ENCODE measurements around the gene POFUT2.

The POFUT2 gene

DNA sequence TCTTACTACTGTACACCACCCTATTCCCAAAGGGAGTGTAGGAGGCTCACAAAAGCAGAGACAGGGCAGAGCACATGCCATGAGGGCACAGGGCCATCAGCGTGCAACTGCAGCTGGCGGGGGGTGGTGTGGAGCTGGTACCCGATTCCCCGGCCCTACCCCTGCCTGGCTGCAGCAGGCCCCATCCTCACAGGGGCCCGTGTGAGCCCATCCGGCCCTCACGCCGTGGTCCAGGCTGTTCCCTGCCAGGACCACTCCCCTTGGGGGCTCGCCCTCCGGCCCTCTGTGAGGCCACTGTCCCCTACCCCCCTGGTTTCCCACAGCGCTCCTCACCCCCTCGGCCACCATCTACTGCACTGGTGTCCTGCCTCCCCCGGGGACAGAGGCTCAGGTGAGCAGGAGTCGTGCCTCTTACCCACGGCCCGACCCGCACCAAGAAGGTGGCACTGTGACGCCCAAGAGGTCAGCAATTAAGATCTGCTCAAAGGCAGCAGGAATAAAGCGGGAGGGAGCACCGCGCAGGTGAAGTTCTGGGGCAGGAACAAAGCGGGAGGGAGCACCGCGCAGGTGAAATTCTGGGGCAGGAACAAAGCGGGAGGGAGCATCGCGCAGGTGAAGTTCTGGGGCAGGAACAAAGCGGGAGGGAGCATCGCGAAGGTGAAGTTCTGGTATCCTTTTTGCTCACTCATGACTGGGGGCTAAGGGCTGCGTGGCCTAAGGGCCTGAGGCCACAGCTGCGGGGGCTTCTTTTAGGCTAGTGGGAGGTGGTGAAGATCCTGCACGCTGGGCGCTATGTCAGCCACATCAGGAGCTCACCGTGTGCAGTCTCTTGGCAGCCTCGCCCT, 3.9 kb downstream of the POFUT2 start:
- DNase-seq (ENCODE audit: low spot score): no peak
- no peak for FAIRE-seq

DNA sequence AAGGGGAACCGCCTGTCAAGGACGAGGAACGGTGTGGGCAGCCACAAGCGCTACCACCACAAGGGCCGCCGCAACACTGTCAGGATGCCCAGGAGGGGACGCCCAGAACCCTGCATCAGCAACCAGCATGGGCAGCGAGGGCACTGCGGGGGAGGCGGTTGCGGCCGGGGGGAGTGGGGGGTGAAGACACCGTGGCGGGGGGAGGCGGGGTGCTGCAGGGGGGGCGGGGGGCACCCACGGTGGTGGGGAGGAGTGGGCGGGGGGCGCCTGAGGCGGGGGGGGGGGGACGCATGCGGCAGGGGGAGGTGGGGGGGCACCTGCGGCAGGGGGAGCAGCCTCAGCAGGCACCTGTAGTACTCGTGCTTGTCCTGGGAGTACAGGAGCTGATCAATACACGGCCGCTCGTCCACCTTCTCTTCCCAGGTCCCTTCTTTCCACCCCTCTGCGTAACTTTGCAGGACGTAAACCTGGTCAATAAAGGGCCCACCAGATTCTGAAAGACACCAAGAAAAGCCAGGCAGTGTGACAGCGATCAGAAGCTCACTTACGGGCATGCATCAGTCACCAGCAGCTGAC, 4.6 kb downstream of the POFUT2 start:
- no peak for FAIRE-seq
- DNase-seq (ENCODE audit: low spot score): no peak

DNA sequence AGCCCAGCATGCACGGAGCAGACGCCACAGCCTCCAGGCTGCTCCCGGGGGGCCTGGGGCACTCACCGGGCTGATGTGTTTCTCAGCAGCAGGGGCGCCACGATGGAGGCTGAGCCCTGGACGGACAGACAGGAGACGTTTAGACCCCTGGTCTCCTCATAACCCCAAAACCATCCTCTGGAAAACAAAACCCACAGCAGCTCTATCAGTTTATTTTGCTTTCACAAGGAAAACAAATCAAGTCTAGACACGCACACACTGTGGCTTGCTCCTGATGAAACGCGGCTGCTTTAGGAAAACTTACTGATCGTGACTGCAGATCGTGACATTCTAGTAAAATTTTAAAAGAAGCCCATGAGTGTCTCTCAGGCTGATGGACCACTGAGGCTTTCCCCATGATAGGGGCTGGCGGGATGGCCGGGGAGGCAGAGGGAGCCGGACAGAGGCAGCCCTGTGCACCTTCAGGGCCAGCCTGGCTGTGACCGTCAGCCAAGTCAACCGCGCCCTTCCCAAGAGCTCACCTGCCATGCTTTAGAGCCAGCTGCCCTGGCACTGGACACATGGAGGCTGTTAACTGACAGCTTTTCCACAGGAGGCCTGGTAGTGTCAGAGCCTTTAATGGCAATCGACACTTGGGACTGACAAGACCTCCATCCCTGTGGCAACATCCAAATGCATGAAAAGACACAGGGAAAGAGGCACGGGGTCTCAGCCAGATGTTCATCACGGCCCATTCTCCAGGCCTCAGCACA, 5.2 kb downstream of the POFUT2 start:
- DNase-seq (ENCODE audit: low spot score) (no peak), FAIRE-seq (no peak)

DNA sequence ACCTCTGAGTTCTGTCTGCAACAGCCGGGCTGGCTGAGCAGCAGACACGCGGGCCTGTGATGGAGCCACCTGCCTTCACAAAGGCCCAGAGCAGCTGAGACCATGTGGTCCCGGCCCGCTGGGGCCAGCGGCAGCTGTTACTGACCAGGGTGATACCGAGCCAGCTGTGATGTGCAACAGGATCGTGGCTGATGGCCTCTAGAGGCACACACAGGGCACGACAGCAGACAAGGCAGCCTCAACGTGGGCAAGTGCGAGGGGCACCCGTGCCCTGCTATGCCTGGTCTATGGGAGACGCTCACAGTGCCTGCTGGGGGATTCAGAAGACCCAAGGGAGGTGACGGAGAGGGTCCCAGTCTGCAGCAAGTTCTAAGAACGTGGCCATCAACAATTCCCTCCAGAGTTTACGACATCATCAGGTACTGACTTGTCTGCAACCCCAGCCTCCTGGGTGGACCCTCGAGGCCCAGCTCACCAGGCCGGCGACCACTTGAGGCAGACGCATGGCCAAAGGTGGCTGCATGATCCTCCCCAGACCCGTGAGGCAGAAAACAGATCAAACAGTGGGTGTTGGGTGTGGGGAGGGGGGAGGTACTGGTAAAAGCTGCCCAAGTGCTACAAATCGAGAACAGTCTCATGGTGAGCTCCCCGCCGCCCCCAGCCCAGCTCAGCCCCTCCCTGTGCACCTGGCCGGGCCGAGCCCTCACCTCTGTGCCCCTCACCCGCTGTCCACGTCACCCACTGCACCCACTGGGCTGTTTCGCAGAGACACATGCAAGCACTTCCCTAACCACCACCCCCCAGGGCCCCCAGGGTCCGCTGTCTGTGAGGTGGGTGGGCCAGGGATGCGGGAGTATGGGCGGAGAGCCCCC, 6.0 kb downstream of the POFUT2 start:
- FAIRE-seq: no peak
- no peak for DNase-seq (ENCODE audit: low spot score)

DNA sequence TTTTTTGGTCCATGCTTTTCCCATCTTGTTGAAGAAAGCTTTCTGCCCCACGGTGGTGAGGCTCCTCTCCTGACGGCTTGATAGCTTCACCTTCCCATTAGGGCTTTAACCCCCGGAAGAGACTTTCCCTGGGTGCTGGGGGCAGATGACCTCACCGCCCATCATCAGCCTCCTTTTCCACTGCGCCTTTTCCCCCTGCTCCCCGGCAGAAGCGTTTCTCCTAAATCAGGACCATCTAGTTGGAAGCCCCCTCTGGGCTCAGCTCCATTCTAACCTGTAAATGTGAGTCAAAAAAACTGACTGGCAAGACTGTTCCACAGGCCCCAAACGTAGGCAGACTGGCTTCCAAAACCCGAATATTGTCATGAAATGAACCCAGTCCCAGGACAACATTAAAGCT, 6.7 kb downstream of the POFUT2 start:
- FAIRE-seq (no peak), DNase-seq (ENCODE audit: low spot score) (no peak)

DNA sequence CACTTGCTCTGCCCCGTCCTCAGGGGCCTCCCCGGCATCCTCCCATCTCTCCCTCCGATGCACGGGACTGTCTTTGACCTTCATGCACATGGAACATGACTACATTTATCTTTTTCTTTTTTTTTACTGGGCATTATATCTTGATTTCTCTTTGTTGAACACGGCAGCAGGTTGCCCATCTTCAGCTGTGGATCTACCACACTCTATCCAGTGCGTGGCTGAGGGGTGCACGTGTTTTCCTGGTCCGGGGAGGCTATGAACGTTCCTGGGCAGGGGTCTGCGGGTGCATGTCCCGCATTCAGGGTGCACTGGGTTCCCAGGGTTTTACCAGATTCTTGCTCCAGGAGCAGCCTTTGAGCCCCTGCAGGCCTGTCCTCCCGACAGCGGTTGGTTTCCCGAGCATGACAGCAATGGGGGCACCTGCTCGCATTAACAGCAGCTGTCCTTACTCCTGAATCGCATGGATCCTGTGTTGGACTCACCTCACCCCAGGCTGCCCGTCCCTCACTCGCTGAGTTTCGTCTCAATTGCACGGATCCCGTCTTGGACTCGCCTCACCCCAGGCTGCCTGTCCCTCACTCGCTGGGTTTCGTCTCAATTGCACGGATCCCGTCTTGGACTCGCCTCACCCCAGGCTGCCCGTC, 7.4 kb downstream of the POFUT2 start:
- FAIRE-seq (no peak), DNase-seq (ENCODE audit: low spot score) (no peak)

DNA sequence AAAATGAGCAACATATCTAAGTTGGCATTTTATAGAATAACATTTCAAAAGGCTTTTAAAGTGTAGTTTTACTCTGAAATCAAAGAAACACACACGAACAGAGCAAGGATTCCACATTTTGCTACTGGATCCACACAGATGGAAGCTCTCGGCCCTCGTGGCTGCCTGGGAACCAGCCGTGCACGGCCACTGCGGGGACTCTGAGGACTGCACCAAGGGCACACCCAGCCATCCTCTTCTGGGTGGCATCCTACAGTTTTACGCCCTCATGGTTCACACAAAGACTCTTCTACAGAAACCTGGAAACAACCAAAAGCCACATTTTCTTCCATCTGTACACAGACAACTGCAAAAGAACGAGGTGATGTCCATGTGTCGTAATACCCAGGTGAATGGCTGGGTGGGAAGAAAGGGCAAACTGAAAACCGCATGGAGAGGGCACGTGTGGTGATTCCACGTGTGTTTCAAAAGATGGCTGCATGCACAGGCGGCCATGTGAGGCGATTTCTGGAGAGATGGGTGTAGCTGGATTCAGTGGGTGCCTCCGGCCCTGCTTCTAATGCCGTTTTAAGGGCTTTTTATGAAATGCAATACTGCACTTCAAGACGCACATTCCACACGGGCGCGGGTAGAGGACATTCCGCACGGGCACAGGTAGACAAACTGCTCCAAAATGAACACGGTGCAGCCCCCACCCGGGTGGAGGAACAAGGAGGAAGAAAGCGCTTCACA, 8.1 kb downstream of the POFUT2 start:
- DNase-seq (ENCODE audit: low spot score): no peak
- no peak for FAIRE-seq

DNA sequence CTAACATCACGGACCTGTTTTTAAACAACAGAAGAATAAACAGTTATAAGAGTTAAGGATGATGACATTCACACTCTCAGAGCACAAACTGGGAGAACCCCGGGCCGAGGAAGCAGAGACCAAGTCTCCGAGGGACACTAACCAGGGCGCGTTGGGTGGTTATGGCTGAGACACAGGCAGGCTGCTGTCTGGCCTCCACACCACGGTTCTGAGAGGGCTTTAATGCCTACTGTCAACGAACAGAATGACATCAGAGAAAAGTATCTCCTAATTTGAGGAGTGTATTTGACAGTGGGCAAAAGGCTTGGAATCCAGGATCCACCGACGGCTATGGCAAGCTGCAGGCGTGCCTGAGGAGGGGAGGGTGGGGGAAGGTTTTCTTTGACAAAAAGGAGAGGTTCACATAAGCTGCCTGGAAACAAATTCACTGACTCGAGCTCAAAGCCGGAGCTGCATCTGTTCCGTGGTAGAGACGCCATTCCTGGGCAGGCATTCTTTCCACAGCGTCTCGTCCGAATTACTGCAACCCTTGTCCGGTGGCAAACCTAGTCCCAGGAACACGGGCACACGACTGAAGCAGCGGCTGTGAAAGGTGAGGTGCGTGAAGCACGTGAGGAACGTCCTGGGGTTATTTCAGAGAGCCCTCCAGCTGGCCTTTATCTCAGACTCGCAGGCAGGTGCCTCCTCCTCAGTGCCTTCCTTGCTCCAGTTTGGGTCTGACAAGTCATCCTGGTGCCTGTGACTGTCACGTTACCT, 9.4 kb downstream of the POFUT2 start:
- FAIRE-seq: no peak

DNA sequence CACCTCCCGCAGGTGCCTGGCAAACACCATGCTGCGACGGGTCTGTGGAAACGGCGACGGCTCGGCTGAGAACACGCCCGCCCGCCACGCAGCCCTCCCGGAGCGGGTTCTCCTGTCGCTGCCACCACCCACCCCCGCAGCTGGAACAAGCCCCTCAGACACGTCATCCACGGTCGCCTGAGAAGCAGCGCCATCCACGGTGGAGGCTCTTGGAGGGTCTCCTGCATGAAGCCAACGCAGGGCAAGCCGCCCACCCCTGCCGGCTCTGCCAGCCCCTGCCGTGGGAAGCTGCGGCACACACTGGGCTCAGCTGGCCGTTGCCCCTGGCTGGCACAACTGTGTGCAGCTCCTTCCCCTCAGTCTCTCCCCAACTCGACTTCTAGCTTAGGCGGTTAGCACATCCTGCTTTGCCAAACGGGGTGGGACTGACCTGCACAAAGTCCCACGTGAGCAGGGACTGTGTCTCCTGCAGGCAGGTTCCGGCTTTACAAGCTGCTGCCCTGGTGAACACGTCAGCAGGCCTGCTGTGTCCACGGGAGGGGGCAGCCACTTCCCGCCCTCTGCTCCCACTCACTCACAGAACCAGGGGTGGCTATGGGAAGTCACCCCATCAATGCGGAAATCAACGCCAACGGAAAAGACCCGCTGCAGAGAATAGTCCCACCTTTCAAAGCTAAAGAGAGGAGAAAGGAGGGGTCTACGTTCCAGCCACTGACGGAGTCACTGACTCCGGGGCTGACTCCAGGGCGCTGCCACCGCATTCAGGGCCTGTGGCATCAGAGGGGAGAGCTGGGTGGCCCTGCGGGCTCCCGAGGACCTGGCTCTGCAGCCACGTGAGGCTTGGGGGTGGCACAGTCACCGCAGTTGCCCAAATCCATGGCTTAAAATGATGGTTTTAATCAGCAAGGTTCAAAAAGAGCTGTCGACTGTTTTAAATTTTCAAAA, 10.3 kb downstream of the POFUT2 start:
- FAIRE-seq (no peak), DNase-seq (ENCODE audit: low spot score) (no peak)

More for the DNA sequence above, 9.4 kb downstream of the POFUT2 start:
- DNase-seq (ENCODE audit: low spot score): no peak

DNA sequence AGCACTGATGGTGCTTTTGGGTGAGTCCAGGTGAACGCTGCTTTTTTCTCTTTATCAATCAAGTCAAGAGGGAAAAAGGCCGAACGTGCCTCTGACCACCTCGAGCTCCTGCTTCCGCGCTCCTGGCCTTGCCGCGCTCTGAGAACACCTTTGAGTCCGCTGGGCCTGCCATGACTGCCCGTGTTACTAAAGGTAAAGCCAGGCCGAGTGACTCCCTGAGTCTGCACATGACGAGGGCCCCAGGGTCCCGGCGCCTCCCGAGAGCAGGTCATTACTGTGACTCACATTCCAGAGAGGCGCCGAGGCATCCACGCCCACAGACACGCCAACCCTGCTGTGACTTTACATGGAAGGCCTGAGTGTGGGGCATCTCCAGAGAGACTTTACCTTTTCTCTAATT, 11.1 kb downstream of the POFUT2 start:
- no peak for DNase-seq (ENCODE audit: low spot score)
- FAIRE-seq: no peak

DNA sequence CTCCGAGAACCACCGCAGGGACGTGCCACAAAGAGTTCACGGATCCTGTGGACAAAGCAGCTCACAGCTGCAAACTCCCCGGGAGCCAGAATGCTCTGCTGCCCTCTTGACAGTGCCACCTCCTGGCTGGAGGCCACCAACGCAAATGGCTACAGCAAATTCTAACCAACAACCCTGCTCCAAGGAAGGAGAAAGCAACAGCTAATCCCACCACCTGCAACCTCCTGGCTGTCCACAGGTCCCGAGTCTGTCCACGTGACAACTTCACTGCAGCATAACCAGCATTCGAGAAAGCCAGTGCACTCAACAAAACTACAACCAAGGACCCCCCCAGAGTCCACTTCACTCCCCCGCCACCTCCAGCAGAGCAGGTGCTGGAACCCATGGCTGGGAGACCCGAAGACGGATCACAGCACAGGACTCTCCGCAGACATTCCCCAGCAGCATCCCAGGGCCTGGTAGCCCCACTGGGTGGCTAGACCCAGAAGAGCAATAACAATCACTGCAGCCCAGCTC, 17.3 kb downstream of the POFUT2 start:
- no peak for DNase-seq (ENCODE audit: low spot score)
- FAIRE-seq: no peak

DNA sequence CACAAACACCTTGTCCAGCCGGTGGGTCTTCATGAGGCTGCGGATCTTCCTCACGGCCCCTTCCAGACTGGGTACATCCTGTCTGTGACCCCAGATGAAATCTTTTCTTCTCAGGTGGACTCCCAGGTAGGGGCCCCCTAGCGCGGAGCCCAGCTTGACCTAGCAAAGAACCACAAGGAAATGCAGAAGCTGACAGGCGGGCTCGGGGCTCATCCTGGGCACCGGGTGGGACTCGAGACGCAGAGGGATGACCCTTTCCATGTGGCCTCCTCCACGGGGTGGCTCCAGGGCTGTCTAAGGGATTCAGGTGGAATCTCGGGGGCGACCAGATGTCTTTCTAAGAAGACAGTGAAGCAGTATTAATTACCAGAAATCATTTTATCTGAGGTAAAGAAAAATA, 17.8 kb downstream of the POFUT2 start:
- DNase-seq (ENCODE audit: low spot score) (no peak), FAIRE-seq (no peak)

DNA sequence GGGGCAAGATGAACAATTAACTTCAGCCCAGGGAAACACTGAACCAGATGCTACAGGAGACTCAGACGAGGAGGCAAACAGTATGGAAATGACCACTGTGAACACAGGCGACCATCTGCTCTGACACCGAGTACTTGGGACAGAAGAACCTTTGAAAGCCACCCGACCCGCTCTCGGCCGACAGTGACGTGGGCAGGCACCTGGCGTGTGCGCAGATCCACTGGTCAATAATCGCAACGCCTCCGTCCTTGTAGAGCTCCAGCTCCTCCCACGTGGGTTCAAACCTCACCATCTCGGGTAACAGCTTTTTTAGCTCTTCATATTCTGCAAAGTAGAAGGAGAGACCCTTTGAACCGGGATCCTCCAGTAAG, 20.3 kb downstream of the POFUT2 start:
- no peak for FAIRE-seq
- no peak for DNase-seq (ENCODE audit: low spot score)

DNA sequence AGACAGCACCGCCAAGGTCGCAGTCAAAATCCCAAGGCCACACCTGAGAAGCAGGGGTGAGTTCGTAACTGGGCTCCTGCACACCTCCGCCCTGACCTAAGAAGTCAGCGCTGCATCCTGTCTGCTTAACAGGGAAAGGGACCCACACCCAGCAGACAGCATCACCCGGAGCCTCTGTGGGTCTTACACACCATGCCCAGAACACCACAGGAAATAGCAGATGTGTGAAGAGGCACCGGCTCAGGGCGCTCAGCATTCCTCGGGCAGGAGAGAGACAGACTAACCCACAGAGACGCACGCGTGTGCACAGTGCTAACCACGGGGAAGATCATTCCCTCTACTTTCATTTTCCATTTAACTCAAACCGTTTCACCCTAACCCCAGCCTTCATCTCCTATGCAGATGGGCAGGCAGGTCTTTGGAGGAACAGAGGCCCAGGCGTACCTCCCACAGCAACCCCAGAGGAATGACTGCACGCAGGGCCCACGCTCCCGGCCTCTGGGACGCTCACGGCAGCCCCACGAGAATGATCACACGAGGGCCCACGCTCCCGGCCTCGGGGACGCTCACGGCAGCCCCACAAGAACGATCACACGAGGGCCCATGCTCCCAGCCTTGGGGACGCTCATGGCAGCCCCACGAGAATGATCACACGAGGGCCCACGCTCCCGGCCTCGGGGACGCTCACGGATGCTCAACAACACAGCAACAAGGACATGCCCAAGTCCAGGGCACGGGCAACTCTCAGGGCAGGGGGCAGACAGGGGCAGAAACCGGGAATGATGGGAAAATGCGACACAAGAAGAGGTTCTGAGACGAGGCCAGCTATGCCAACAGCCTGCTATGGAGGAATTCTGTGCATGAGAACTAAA, 20.9 kb downstream of the POFUT2 start:
- DNase-seq (ENCODE audit: low spot score) (no peak), FAIRE-seq (no peak)

DNA sequence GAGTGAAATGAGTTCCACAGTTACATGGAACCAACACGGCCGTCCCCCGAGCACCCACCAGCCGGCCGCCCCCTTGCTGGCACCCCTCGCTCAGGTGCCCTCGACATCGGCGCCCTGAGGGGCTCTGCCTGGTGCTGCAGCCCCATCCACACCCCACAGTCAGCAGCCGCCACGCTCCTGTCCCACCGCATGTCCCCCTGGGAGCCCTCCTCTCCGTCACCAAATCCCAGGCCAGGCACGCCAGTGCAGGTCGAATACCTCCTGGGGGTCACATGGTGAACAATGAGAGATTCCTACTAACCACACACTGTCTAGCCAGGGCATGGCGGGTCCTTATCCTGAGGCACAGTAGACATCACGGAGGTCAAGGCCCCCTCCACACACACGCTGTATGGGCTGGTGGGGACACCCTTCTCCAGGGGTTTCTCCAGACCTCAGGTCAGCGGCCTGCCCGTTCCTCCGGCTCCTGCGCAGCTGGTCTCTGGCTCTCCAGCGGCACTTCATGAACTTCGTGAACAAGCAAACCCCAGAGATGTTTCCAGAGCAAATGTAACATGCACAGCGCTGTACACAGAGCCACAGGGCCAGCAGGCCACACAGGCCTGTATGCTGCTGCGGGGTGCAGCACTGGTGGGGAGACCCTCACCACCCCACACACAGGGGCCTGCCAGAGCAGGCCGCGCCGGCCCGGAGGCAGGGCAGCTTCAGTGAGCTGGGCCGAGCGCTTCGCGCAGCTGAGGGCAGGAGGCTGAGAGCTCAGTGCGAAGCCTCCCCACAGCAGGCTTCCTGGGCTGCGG, 21.8 kb downstream of the POFUT2 start:
- no peak for DNase-seq (ENCODE audit: low spot score)
- no peak for FAIRE-seq

DNA sequence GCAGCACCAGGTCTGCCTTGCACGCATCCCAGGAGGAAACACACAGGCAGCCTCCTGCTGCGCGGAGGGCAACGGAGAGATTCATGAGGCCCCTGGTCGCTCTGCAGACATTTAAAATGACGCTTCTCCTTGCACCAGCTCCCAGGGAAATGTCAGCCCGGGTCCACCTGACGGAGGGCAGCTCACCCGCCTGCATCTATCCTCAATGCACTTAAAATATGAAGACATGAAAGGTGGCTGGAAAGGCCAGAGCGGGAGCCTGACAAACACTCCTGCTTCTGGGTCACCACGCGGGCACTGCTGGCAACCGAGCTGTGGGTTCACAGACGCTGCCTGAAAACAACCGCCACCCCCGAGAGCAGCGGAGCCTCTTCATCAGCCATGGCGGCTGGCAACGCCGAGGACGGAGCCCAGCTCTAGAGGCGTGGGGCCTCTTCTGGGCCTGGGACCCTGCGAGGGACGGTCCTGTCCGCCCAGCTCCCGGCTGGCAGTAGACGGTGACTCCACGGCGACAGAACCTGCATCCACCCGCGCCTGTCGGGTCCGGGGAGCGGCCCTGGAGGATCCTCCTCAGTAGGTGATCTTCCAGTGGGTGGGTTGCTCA, 22.7 kb downstream of the POFUT2 start:
- FAIRE-seq: no peak
- no peak for DNase-seq (ENCODE audit: low spot score)
